Stimulated activated CD4-positive, alpha-beta T cell treated with anti-CD3 and anti-CD28 coated beads, Interleukin-15, amount 100 ng/mL, for 1 hour (primary cell): Measurements from ENCODE around the gene ARPIN.
"Not testable (repeated sequence)": the region's sequence is repeated elsewhere in the genome, so short reads cannot be mapped to it uniquely, and the experiment has no call there.

Source experiments
- DNase-seq, 2 donors: peaks; one replicate each; pipeline ENCODE4 v3.0.0-alpha.2; 2020; ENCODE audit warnings: low read depth in 1 of 2, low spot score in 1 of 2

The ARPIN gene

GRCh38 chr15:89912674-89913396 is at the start of gene ARPIN:
Gene ARPIN (minus strand): TSS chr15:89912952. CDS start chr15:89912835, 117 bp downstream.
- no peak for DNase-seq

GRCh38 chr15:89958107-89958805 is 45.5 kb upstream of the ARPIN start:
- no peak for DNase-seq

DNA sequence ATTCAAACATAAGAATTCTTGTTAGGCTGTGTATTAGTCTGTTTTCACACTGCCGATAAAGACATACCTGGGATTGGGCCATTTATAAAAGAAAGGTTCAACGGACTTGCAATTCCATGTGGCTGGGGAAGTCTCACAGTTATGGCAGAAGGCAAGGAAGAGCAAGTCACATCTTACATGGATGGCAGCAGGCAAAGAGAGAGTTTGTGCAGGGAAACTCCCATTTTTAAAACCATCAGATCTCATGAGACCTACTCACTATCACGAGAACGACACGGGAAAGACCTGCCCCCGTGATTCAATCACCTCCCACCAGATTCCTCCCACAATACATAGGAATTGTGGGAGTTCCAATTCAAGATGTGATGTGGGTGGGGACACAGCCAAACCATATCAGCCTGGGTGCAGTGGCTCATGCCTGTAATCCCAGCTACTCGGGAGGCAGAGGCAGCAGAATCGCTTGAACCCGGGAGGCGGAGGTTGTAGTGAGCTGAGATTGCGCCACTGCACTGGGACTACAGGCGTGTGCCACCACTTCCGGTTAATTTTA is 42.8 kb upstream of the ARPIN start:
- DNase-seq = not testable (repeated sequence)

- no peak for DNase-seq
Observed at GRCh38 chr15:89954541-89954940, 41.8 kb upstream of the ARPIN start.

GRCh38 chr15:89948796-89949195 is 36.0 kb upstream of the ARPIN start:
- no peak for DNase-seq

GRCh38 chr15:89947385-89947784 is 34.6 kb upstream of the ARPIN start:
- no peak for DNase-seq

- DNase-seq = no peak
Observed at GRCh38 chr15:89946681-89947299, 34.0 kb upstream of the ARPIN start.

DNA sequence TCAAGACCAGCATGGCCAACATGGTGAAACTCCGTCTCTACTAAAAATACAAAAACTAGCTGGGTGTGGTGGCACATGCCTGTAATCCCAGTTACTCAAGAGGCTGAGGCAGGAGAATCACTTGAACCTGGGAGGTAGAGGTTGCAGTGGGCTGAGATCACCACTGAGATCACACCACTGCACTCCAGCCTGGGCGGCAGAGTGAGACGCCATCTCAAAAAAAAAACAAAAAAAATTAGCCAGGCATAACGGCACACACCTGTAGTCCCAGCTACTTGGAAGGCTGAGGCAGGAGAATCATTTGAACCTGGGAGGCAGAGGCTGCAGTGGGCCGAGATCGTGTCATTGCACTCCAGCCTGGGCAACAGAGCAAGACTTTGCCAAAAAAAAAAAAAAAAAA is 31.0 kb upstream of the ARPIN start:
- not testable (repeated sequence) for DNase-seq

GRCh38 chr15:89939910-89940309 is 27.2 kb upstream of the ARPIN start:
- DNase-seq = no peak

DNA sequence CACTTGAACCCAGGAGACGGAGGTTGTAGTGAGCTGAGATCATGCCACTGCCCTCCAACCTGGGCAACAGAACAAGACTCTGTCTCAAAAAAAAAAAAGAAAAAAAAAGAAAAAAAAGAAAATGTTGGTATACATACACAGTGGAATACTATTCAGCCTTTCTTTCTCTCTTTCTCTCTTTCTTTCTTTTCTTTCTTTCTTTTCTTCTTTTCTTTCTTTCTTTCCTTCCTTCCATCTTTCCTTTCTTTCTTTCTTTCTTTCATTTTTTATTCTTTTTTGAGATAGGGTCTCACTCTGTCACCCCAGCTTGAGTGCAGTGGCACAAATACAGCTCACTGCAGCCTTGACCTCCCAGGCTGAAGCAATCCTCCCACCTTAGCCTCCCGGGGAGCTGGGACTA is 26.6 kb upstream of the ARPIN start:
- DNase-seq = not testable (repeated sequence)

- no peak for DNase-seq
Observed at GRCh38 chr15:89937365-89938350, 24.9 kb upstream of the ARPIN start.

- no peak for DNase-seq
Observed at GRCh38 chr15:89936786-89937265, 24.1 kb upstream of the ARPIN start.

- DNase-seq = no peak
Observed at GRCh38 chr15:89936051-89936785, 23.5 kb upstream of the ARPIN start.

GRCh38 chr15:89932880-89933279 is 20.1 kb upstream of the ARPIN start:
- no peak for DNase-seq

GRCh38 chr15:89928421-89928820 is 15.7 kb upstream of the ARPIN start:
- no peak for DNase-seq

DNA sequence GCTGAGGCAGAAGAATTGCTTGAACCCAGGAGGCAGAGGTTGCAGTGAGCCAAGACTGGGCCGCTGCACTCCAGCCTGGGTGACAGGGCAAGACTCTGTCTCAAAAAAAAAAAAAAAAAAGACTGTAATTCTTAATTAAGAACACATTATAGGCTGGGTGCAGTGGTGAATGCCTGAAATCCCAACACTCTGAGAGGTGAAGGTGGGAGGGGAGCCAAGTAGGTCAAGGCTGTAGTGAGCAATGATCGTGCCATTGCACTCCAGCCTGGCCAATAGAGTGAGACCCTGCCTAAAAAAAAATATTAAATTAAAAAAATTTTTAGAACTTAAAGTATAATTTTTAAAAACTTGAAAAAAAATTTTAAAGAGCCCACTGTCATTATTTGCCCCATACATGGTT is 13.4 kb upstream of the ARPIN start:
- no peak for DNase-seq

DNA sequence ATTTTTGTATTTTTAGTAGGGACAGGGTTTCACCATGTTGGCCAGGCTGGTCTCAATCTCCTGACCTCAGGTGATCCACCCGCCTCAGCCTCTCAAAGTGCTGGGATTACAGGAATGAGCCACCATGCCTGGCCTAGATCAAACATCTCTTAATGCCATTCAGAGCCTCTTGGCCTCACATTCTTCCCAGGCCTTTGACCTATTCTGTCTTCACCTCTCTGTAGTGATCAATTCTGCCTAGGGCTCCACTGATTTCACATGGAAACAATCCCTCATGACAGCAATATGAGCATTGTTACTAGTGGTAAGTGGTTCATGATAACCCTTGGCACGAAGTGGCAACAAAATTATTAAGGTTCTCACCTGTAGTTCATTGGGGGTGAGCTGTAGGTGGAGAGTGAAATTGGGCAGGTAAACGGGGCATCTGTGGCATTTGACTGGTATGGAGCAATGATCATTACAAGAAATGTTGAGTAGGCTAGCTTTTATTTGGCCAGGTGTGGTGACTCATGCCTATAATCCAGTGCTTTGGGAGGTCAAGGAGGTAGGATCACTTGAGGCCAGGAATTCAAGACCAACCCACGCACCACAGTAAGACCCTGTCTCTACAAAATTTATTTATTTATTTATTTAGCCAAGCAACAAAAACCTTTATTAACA is 4.8 kb upstream of the ARPIN start:
- no peak for DNase-seq

GRCh38 chr15:89916660-89917059 is 3.9 kb upstream of the ARPIN start:
- DNase-seq = no peak

DNA sequence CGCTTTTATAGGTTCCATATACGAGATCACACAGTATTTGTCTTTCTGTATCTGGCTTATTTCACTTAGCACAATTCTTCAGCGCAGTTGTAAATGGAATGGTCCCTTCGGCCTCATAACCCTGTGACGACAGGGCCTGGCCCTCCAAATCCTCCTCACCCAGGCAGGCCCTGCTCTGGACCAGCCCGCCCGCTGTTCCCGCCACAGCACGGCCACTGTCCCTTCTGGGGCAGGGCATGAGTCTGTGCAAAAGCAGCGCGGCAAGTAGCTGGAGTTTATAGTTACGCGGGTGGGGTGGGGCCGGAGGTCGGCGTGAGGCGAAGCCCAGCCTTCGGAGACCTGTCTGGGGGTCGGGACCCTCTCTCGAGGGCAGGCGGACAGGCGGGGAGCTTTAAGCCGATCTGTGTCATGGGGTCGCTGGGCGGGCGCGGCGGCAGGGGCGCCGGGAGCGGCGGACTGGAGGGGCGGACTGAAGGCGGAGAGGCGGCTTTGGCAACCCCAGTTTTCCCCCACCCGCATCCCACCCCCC is 543 bp downstream of the ARPIN start:
- DNase-seq = no peak
